Measurements from ENCODE around the gene CAMK1. TPM values are rescaled to one million over a fixed set of nuclear protein-coding genes. Genes with fewer than 3 reads are reported as not detected.

The CAMK1 gene
- total RNA-seq, 1 experiment from 2014 or later, result 9.7 TPM

DNA sequence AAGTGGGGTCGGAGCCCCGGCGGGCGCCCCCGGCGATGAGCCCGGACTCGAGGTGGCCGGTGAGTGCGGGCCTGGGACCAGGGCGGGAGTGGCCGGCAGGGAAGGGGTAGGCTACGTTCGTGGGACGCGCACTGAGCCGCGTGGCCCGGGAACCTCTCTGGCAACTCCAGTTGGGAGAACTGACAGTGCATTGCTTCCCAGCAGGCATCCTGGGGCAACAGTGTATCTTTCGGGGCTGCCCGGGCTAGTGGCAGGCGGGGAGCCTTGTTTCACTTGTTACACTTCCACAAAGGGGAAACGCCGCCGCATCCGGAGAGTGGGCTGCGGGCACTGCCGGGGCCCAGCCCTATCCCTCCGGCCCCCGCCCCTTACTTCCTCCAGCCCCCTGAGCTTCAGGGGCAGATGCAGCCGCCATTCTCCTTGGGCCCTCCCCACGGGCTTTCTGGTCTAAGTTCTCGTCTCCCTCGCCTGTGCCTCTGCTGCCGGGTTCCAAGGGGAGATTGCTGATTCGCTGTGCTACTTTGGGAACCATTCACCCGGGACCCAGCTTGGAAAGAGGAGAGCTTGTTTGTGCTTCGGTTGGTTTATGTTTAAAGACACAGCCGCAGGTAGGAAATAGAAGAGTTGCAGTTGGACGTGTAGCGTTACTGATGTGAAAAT, 37.5 kb downstream of the CAMK1 start:
- BruUV-seq (replicated peaks), result no TSS peak
- no peaks in the 10 kb centered on the region for H3K27me3 ChIP-seq (replicated peaks; ENCODE audit: control insufficient read depth, insufficient read depth, low read length)
- H3K9me3 Mint-ChIP-seq (ENCODE audit: unreplicated experiment), result no peaks in the 10 kb centered on the region
- H3K27me3 Mint-ChIP-seq (ENCODE audit: insufficient read depth, unreplicated experiment), result no peaks in the 10 kb centered on the region
- CTCF ChIA-PET, result interaction anchor here (0.6 to 1.8 kb wide), 3 partner anchors 17 to 214 kb away, joined by 4 to 7 read pairs (median 4); partner anchors contain the start of genes ARPC4, OGG1 and TADA3
- no peaks in the 10 kb centered on the region for H3K9me3 ChIP-seq
- DNase-seq, result peak in 1 of 2 experiments; percentile 34
- peak overlapping the region; percentile 85 for H3K4me3 ChIP-seq (ENCODE audit: low read depth, low read length)
- peaks cover 34% of the 10 kb centered on the region for H3K36me3 Mint-ChIP-seq (ENCODE audit: insufficient read depth, unreplicated experiment)
- TF ChIP-seq, protein P1, sequence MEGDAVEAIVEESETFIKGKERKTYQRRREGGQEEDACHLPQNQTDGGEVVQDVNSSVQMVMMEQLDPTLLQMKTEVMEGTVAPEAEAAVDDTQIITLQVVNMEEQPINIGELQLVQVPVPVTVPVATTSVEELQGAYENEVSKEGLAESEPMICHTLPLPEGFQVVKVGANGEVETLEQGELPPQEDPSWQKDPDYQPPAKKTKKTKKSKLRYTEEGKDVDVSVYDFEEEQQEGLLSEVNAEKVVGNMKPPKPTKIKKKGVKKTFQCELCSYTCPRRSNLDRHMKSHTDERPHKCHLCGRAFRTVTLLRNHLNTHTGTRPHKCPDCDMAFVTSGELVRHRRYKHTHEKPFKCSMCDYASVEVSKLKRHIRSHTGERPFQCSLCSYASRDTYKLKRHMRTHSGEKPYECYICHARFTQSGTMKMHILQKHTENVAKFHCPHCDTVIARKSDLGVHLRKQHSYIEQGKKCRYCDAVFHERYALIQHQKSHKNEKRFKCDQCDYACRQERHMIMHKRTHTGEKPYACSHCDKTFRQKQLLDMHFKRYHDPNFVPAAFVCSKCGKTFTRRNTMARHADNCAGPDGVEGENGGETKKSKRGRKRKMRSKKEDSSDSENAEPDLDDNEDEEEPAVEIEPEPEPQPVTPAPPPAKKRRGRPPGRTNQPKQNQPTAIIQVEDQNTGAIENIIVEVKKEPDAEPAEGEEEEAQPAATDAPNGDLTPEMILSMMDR (IDR thresholded peaks at IDR 0.05; ENCODE audit: insufficient read depth in 1 of 2, low read depth in 1 of 2, low read length in 1 of 2, severe bottlenecking in 1 of 2, unreplicated experiment in 1 of 2), result no peak
- intact Hi-C loops (cut with micrococcal nuclease; ENCODE audit: unreplicated experiment), result loop anchor here (10.0 kb wide), 1 partner anchor 377 kb away; no protein-coding TSS in a partner anchor
- POLR2A ChIA-PET, result interaction anchor here (0.7 to 1.7 kb wide), 3 partner anchors 9 to 203 kb away, joined by 3 to 9 read pairs (median 3); partner anchors contain the start of gene OGG1
- peak overlapping the region; percentile 63 for H3K27ac Mint-ChIP-seq (ENCODE audit: unreplicated experiment)
- no peaks in the 10 kb centered on the region for H3K36me3 ChIP-seq (ENCODE audit: control insufficient read depth, insufficient read depth, low read length)
- peak overlapping the region; percentile 84 for H3K4me3 Mint-ChIP-seq (ENCODE audit: unreplicated experiment)
- H3K4me1 ChIP-seq, result peaks cover 7% of the 10 kb centered on the region; the same call in 1 of the 2 replicates
- H3K4me1 Mint-ChIP-seq (ENCODE audit: low read depth, unreplicated experiment), result peaks cover 22% of the 10 kb centered on the region

DNA sequence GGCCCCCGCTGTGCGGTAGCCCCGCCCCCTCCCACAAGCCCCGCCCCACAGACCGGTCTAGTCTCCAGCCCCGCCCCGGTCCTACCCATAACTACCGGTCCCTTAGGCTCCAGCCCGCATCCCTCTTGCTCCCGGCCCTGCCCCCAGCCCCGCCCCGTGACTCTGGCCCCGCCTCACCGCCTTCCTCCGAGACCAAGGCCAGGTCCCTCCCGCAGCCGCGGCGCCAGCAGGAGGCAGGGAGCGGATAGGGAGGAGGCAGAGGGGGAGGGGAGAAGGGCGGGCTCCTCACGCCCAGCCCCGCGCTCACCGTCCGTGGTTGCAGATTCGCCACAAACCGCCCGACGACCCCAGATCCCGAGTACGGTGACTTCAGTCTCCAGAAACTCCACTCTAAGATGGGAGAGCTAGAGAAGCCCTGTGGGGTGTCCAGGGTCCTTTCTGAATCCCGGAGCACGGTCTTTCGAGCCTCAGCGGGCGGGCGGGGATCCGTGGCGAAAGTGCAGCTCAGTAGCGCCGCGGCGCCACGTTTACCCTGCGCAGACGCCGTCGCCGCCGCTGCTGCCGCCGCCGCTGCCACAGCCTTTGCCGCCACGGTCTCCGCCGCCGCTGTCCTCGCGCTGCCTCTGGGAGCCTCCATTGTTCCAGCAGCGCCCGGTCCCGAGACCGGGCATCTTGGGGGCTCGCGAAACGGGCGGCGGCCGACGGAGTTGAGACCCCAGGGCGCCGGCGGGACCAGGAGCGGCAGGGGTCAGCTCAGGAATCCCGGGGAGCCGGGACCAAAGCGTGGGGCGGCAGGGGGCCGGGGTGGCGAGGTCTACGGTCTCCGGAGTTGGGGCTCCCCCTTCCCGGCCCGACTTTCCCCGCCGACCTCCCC, 38.3 kb downstream of the CAMK1 start, which contains the start of gene BRPF1:
TSS of gene BRPF1 (plus strand) at position 530 of the 874 bp plus-strand sequence. CDS start 2,406 bp downstream, outside the sequence.
- BruUV-seq (replicated peaks), result no TSS peak
- intact Hi-C loops (cut with micrococcal nuclease; ENCODE audit: unreplicated experiment), result loop anchor here (1.0 to 10.0 kb wide), 3 partner anchors 18 to 377 kb away; partner anchors contain the start of genes MTMR14 and OGG1
- no peaks in the 10 kb centered on the region for H3K9me3 Mint-ChIP-seq (ENCODE audit: unreplicated experiment)

More for the DNA sequence above, 38.3 kb downstream of the CAMK1 start, which contains the start of gene BRPF1:
- H3K27ac Mint-ChIP-seq (ENCODE audit: unreplicated experiment), result peak within 1 kb of the TSS; percentile 83
- ChIA-PET CTCF (interaction anchor here (0.9 to 1.8 kb wide), 3 partner anchors 10 to 61 kb away, joined by 4 to 7 read pairs (median 4); partner anchors contain the start of genes ARPC4, OGG1 and TADA3), POLR2A (interaction anchor here (0.5 to 1.7 kb wide), 6 partner anchors 10 to 204 kb away, joined by 3 to 9 read pairs (median 3); partner anchors contain the start of gene OGG1)
- H3K36me3 Mint-ChIP-seq (ENCODE audit: insufficient read depth, unreplicated experiment), result peaks cover 27% of the 10 kb centered on the region
- H3K36me3 ChIP-seq (ENCODE audit: control insufficient read depth, insufficient read depth, low read length), result no peaks in the 10 kb centered on the region
- TF ChIP-seq, protein P1 (IDR thresholded peaks at IDR 0.05; ENCODE audit: insufficient read depth in 1 of 2, low read depth in 1 of 2, low read length in 1 of 2, severe bottlenecking in 1 of 2, unreplicated experiment in 1 of 2), result no peak
- peak within 1 kb of the TSS; percentile 84 for H3K4me3 Mint-ChIP-seq (ENCODE audit: unreplicated experiment)
- H3K4me1 ChIP-seq, result peaks cover 7% of the 10 kb centered on the region; the same call in 1 of the 2 replicates
- H3K9me3 ChIP-seq, result no peaks in the 10 kb centered on the region
- no peaks in the 10 kb centered on the region for H3K27me3 Mint-ChIP-seq (ENCODE audit: insufficient read depth, unreplicated experiment)
- H3K4me1 Mint-ChIP-seq (ENCODE audit: low read depth, unreplicated experiment), result peaks cover 23% of the 10 kb centered on the region
- DNase-seq, result peak; percentile 98 to 99
- peak within 1 kb of the TSS; percentile 85 for H3K4me3 ChIP-seq (ENCODE audit: low read depth, low read length)
- no peaks in the 10 kb centered on the region for H3K27me3 ChIP-seq (replicated peaks; ENCODE audit: control insufficient read depth, insufficient read depth, low read length)

All from Caco-2 (cell line).